Liver (tissue), 9 donors: Measurements from ENCODE around the gene PHF2. TPM values are rescaled to one million over a fixed set of nuclear protein-coding genes. Genes with fewer than 3 reads are reported as not detected.

Experiments used
- DNase-seq: peaks from one replicate; pipeline ENCODE4 v3.0.0-alpha.2; 2017; ENCODE audit warnings: low spot score
- H3K27ac ChIP-seq, 2 donors: one replicate each; pipeline ENCODE4 v1.7.0; 2013; ENCODE audit warnings: inconsistent platforms in 2 of 2, low read length in 2 of 2, control low read depth in 1 of 2, low read depth in 1 of 2, mild to moderate bottlenecking in 1 of 2
- H3K27me3 ChIP-seq, 4 donors: one replicate each; pipeline versions ENCODE4 v1.6.1 to v1.7.0; 2013; ENCODE audit warnings: low read length in 3 of 4, inconsistent platforms in 1 of 4, mild to moderate bottlenecking in 1 of 4, moderate library complexity in 1 of 4; ENCODE audit not compliant: control insufficient read depth in 4 of 4, insufficient read depth in 4 of 4
- H3K36me3 ChIP-seq, 4 donors: one replicate each; pipeline versions ENCODE4 v1.6.1 to v1.7.0; 2013; ENCODE audit warnings: low read length in 3 of 4, mild to moderate bottlenecking in 3 of 4, low read depth in 1 of 4, moderate library complexity in 1 of 4; ENCODE audit not compliant: control insufficient read depth in 4 of 4, insufficient read depth in 3 of 4
- H3K4me1 ChIP-seq, 4 donors: one replicate each; pipeline versions ENCODE4 v1.6.1 to v1.7.0; 2013; ENCODE audit warnings: low read length in 3 of 4, mild to moderate bottlenecking in 3 of 4, moderate library complexity in 1 of 4; ENCODE audit not compliant: control insufficient read depth in 4 of 4, insufficient read depth in 4 of 4
- H3K4me3 ChIP-seq, 3 donors: one replicate each; pipeline versions ENCODE4 v1.6.1 to v1.7.0; 2013; ENCODE audit warnings: low read length in 3 of 3, control low read depth in 1 of 3, low read depth in 1 of 3, mild to moderate bottlenecking in 1 of 3
- H3K9ac ChIP-seq, 2 donors: one replicate each; pipeline ENCODE4 v1.7.0; 2013; ENCODE audit warnings: low read length in 2 of 2, mild to moderate bottlenecking in 2 of 2, moderate library complexity in 2 of 2, control low read depth in 1 of 2, low read depth in 1 of 2
- H3K9me3 ChIP-seq, 4 donors: one replicate each; pipeline versions ENCODE4 v1.6.1 to v1.7.0; 2013; ENCODE audit warnings: low read length in 3 of 4; ENCODE audit not compliant: control insufficient read depth in 4 of 4
- EGR1 ChIP-seq, 2 donors: IDR thresholded peaks; 2 replicates each; pipeline ENCODE4 v1.6.1; 2016 to 2018; ENCODE audit warnings: antibody characterized with exemption in 2 of 2, low read depth in 2 of 2
- FOXA1 ChIP-seq: IDR thresholded peaks from 2 replicates; pipeline ENCODE4 v1.6.1; 2016; ENCODE audit warnings: antibody characterized with exemption
- FOXA2 ChIP-seq: IDR thresholded peaks from 2 replicates; pipeline ENCODE4 v1.6.1; 2016; ENCODE audit warnings: antibody characterized with exemption
- GABPA ChIP-seq, 2 donors: IDR thresholded peaks in 1 of 2; conservative IDR thresholded peaks in 1 of 2; 2 replicates each; pipeline ENCODE4 v1.6.1; 2016; ENCODE audit warnings: antibody characterized with exemption in 2 of 2, mild to moderate bottlenecking in 1 of 2, moderate library complexity in 1 of 2
- HNF4A ChIP-seq, 2 donors: conservative IDR thresholded peaks; 2 replicates each; pipeline ENCODE4 v1.6.1; 2016; ENCODE audit warnings: antibody characterized with exemption in 2 of 2, mild to moderate bottlenecking in 2 of 2
- HNF4G ChIP-seq: IDR thresholded peaks from 2 replicates; pipeline ENCODE4 v1.6.1; 2016; ENCODE audit warnings: antibody characterized with exemption
- JUND ChIP-seq, 2 donors: IDR thresholded peaks; 2 replicates each; pipeline ENCODE4 v1.6.1; 2016; ENCODE audit warnings: antibody characterized with exemption in 2 of 2
- MAX ChIP-seq: IDR thresholded peaks from 2 replicates; pipeline ENCODE4 v1.6.1; 2016; ENCODE audit warnings: antibody characterized with exemption
- NR2F2 ChIP-seq: IDR thresholded peaks from 2 replicates; pipeline ENCODE4 v1.6.1; 2016; ENCODE audit warnings: antibody characterized with exemption
- RAD21 ChIP-seq, 2 donors: IDR thresholded peaks; 2 replicates each; pipeline ENCODE4 v1.6.1; 2016; ENCODE audit warnings: antibody characterized with exemption in 2 of 2, mild to moderate bottlenecking in 2 of 2
- RXRA ChIP-seq, 2 donors: IDR thresholded peaks; 2 replicates each; pipeline ENCODE4 v1.6.1; 2017 to 2018; ENCODE audit warnings: antibody characterized with exemption in 2 of 2, mild to moderate bottlenecking in 1 of 2
- SP1 ChIP-seq: IDR thresholded peaks from 2 replicates; pipeline ENCODE4 v1.6.1; 2018; ENCODE audit warnings: antibody characterized with exemption, mild to moderate bottlenecking
- TAF1 ChIP-seq: conservative IDR thresholded peaks from 2 replicates; pipeline ENCODE4 v1.6.1; 2016; ENCODE audit warnings: antibody characterized with exemption, mild to moderate bottlenecking
- YY1 ChIP-seq: IDR thresholded peaks from 2 replicates; pipeline ENCODE4 v1.6.1; 2016; ENCODE audit warnings: antibody characterized with exemption, mild to moderate bottlenecking
- ZBTB33 ChIP-seq: IDR thresholded peaks from 2 replicates; pipeline ENCODE4 v1.6.1; 2016; ENCODE audit warnings: antibody characterized with exemption
- WGBS: extraction: QIAGEN DNeasy Blood & Tissue Kit; methylation state at CpG from one replicate; pipeline ENCODE4 v1.1.7; 2013; 5-methylcytosine and 5-hydroxymethylcytosine counted together
- polyA plus RNA-seq, 2 donors: library from polyadenylated mRNA; stranded (reverse) in 1 of 2; unstranded in 1 of 2; fragments of 200-250 nt in 1 of 2; fragments of >200 nt in 1 of 2; fragmentation: Nextera tagmentation in 1 of 2; extraction: Ambion mirVana in 1 of 2; gene quantifications; one replicate each; pipeline versions ENCODE4 v1.2.1 to v1.2.3, GENCODE V29; 2013 to 2015
- total RNA-seq, 2 donors: library from RNA; depleted of rRNA; stranded (reverse); fragments of >200 nt; gene quantifications; one replicate each; pipeline ENCODE4 v1.2.3, GENCODE V29; 2014
- TF ChIP-seq, protein P1 (sequence below): IDR thresholded peaks from 2 replicates; pipeline ENCODE4 v1.6.1; 2016; ENCODE audit warnings: antibody characterized with exemption, mild to moderate bottlenecking
- TF ChIP-seq, protein P2 (sequence below): IDR thresholded peaks from 2 replicates; pipeline ENCODE4 v1.6.1; 2016; ENCODE audit warnings: antibody characterized with exemption
- TF ChIP-seq, protein P3 (sequence below): fragments of 150-350 bp; IDR thresholded peaks from 2 replicates; pipeline ENCODE4 v1.5.1; 2017; ENCODE audit warnings: improper control_type of control experiment, low read depth, low read length; ENCODE audit not compliant: missing input control
- donor health status: healthy.
- donor health status: healthy.
- donor health status: healthy.
- donor health status: healthy.
- donor health status: healthy.

The PHF2 gene
- total and polyA plus RNA-seq, 4 donors = 2.3 to 8.6 (median 6.7) TPM

DNA sequence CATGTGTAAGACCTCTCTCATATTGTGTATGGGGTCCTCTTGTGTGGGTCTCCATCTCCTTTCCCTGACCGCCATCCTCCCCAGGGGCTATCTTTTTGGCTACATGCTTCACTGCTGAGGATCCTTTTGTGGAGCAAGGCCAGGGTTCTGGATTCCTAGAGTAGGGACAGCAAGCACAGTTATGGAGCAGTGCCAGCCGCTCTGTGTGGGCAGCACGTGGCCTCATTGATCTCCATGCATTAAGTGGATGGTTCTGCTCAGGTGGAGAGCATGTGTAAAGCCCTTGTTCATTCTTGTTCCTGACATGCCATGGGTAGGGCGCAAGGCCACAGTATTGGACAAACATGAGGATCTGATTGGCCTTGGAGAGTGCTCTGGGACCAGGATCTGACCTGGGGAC lies 8.9 kb downstream of the PHF2 start:
- TF ChIP-seq SP1 = no peak
- TF ChIP-seq JUND (IDR thresholded peaks at IDR 0.05) = no peak
- no peak for TF ChIP-seq HNF4G
- TF ChIP-seq YY1 = no peak
- no peak for TF ChIP-seq TAF1
- TF ChIP-seq HNF4A (conservative IDR thresholded peaks at IDR 0.05) = no peak
- TF ChIP-seq, protein P1, sequence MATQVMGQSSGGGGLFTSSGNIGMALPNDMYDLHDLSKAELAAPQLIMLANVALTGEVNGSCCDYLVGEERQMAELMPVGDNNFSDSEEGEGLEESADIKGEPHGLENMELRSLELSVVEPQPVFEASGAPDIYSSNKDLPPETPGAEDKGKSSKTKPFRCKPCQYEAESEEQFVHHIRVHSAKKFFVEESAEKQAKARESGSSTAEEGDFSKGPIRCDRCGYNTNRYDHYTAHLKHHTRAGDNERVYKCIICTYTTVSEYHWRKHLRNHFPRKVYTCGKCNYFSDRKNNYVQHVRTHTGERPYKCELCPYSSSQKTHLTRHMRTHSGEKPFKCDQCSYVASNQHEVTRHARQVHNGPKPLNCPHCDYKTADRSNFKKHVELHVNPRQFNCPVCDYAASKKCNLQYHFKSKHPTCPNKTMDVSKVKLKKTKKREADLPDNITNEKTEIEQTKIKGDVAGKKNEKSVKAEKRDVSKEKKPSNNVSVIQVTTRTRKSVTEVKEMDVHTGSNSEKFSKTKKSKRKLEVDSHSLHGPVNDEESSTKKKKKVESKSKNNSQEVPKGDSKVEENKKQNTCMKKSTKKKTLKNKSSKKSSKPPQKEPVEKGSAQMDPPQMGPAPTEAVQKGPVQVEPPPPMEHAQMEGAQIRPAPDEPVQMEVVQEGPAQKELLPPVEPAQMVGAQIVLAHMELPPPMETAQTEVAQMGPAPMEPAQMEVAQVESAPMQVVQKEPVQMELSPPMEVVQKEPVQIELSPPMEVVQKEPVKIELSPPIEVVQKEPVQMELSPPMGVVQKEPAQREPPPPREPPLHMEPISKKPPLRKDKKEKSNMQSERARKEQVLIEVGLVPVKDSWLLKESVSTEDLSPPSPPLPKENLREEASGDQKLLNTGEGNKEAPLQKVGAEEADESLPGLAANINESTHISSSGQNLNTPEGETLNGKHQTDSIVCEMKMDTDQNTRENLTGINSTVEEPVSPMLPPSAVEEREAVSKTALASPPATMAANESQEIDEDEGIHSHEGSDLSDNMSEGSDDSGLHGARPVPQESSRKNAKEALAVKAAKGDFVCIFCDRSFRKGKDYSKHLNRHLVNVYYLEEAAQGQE = no peak
- TF ChIP-seq ZBTB33 = no peak
- TF ChIP-seq, protein P2, sequence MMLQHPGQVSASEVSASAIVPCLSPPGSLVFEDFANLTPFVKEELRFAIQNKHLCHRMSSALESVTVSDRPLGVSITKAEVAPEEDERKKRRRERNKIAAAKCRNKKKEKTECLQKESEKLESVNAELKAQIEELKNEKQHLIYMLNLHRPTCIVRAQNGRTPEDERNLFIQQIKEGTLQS = no peak
- TF ChIP-seq, protein P3, sequence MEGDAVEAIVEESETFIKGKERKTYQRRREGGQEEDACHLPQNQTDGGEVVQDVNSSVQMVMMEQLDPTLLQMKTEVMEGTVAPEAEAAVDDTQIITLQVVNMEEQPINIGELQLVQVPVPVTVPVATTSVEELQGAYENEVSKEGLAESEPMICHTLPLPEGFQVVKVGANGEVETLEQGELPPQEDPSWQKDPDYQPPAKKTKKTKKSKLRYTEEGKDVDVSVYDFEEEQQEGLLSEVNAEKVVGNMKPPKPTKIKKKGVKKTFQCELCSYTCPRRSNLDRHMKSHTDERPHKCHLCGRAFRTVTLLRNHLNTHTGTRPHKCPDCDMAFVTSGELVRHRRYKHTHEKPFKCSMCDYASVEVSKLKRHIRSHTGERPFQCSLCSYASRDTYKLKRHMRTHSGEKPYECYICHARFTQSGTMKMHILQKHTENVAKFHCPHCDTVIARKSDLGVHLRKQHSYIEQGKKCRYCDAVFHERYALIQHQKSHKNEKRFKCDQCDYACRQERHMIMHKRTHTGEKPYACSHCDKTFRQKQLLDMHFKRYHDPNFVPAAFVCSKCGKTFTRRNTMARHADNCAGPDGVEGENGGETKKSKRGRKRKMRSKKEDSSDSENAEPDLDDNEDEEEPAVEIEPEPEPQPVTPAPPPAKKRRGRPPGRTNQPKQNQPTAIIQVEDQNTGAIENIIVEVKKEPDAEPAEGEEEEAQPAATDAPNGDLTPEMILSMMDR = no peak
- TF ChIP-seq FOXA1 = no peak
- no peak for TF ChIP-seq NR2F2
- TF ChIP-seq MAX = no peak
- TF ChIP-seq RXRA (IDR thresholded peaks at IDR 0.05) = no peak
- TF ChIP-seq GABPA (IDR thresholded peaks at IDR 0.05 in 1 of 2, conservative IDR thresholded peaks at IDR 0.05 in 1 of 2) = no peak
- no peak for TF ChIP-seq FOXA2
- TF ChIP-seq EGR1 (IDR thresholded peaks at IDR 0.05; ENCODE audit: low read depth in 2 of 2) = no peak
- no peak for TF ChIP-seq RAD21 (IDR thresholded peaks at IDR 0.05)
- no peak overlapping the region for H3K9ac ChIP-seq
- H3K27me3 ChIP-seq = no peaks in the 10 kb centered on the region
- no peak overlapping the region for H3K27ac ChIP-seq
- peaks cover 8 to 27% (median 23%) of the 10 kb centered on the region in 4 donors for H3K4me1 ChIP-seq
- H3K36me3 ChIP-seq = no peaks in the 10 kb centered on the region
- no peak for DNase-seq
- no peaks in the 10 kb centered on the region for H3K9me3 ChIP-seq
- 96% methylated on average over 4 of the region's 4 CpGs for WGBS
- H3K4me3 ChIP-seq = no peak overlapping the region
